DMS53 (cell line): ENCODE results near the gene SP2.
"Not testable (repeated sequence)": the region's sequence is repeated elsewhere in the genome, so short reads cannot be mapped to it uniquely, and the experiment has no call there.

ENCODE experiments used
- DNase-seq: peaks from one replicate; lab custom pipeline; 2025; lab: John Stamatoyannopoulos, UW

Gene SP2

GRCh38 chr17:47918991-47919390, 23.0 kb downstream of the SP2 start:
- no peak for DNase-seq

- not testable (repeated sequence) for DNase-seq
Measured at GRCh38 chr17:47919889-47920288, 23.9 kb downstream of the SP2 start.

- DNase-seq, result no peak
Measured at GRCh38 chr17:47924785-47925677, 29.0 kb downstream of the SP2 start.

- no peak for DNase-seq
Measured at GRCh38 chr17:47925678-47925988, 29.6 kb downstream of the SP2 start.

GRCh38 chr17:47927821-47928400, 31.9 kb downstream of the SP2 start:
- no peak for DNase-seq

GRCh38 chr17:47928415-47928814, 32.4 kb downstream of the SP2 start:
- DNase-seq, result no peak

GRCh38 chr17:47929218-47930000, 33.4 kb downstream of the SP2 start:
- no peak for DNase-seq

- DNase-seq, result no peak
Measured at GRCh38 chr17:47931848-47932247, 35.8 kb downstream of the SP2 start.

GRCh38 chr17:47934856-47935255, 38.8 kb downstream of the SP2 start:
- no peak for DNase-seq

- DNase-seq, result not testable (repeated sequence)
Measured at GRCh38 chr17:47935468-47935867, 39.4 kb downstream of the SP2 start.

- no peak for DNase-seq
Measured at GRCh38 chr17:47935961-47936360, 39.9 kb downstream of the SP2 start.

- no peak for DNase-seq
Measured at GRCh38 chr17:47937941-47938340, 41.9 kb downstream of the SP2 start.

GRCh38 chr17:47941246-47942095, 45.4 kb downstream of the SP2 start, which contains the start of gene PNPO:
TSS of gene PNPO (plus strand) at chr17:47941571. CDS start at chr17:47941676, 105 bp downstream.
- DNase-seq, result peak; percentile 100

GRCh38 chr17:47942096-47942510, 46.1 kb downstream of the SP2 start:
- DNase-seq, result peak; percentile 57

- DNase-seq, result no peak
Measured at GRCh38 chr17:47942568-47942967, 46.5 kb downstream of the SP2 start.

GRCh38 chr17:47945080-47945479, 49.0 kb downstream of the SP2 start:
- no peak for DNase-seq

GRCh38 chr17:47945529-47946508, 49.8 kb downstream of the SP2 start:
- peak; percentile 56 for DNase-seq

- DNase-seq, result peak; percentile 50
Measured at GRCh38 chr17:47946516-47946915, 50.5 kb downstream of the SP2 start.

GRCh38 chr17:47946929-47947397, 50.9 kb downstream of the SP2 start:
- DNase-seq, result peak; percentile 99

GRCh38 chr17:47948706-47949196, 52.7 kb downstream of the SP2 start:
- DNase-seq, result peak; percentile 96
